Glutamatergic neuron (in vitro differentiated cells): ENCODE measurements around the gene JUNB. TPM values are rescaled to one million over a fixed set of nuclear protein-coding genes. Genes with fewer than 3 reads are reported as not detected.
"Not testable (repeated sequence)": the region's sequence is repeated elsewhere in the genome, so short reads cannot be mapped to it uniquely, and the experiment has no call there.

Experiments
- DNase-seq: peaks from one replicate; pipeline ENCODE4 v3.0.0; 2022
- H3K27ac Mint-ChIP-seq: one replicate; pipeline ENCODE4 v1.8.0; 2020; ENCODE audit warnings: mild to moderate bottlenecking, mixed read lengths, inconsistent platforms; ENCODE audit not compliant: unreplicated experiment
- H3K27me3 Mint-ChIP-seq: one replicate; pipeline ENCODE4 v1.8.0; 2020; ENCODE audit warnings: mild to moderate bottlenecking, moderate library complexity, mixed read lengths, inconsistent platforms; ENCODE audit not compliant: unreplicated experiment
- H3K36me3 Mint-ChIP-seq: one replicate; pipeline ENCODE4 v1.8.0; 2020; ENCODE audit warnings: mild to moderate bottlenecking, mixed read lengths, inconsistent platforms; ENCODE audit not compliant: unreplicated experiment
- H3K4me1 Mint-ChIP-seq: one replicate; pipeline ENCODE4 v1.8.0; 2020; ENCODE audit warnings: mild to moderate bottlenecking, low read depth, mixed read lengths, inconsistent platforms; ENCODE audit not compliant: unreplicated experiment
- H3K4me3 Mint-ChIP-seq: one replicate; pipeline ENCODE4 v1.8.0; 2020; ENCODE audit warnings: mild to moderate bottlenecking, mixed read lengths, inconsistent platforms; ENCODE audit not compliant: unreplicated experiment
- H3K9me3 Mint-ChIP-seq: one replicate; pipeline ENCODE4 v1.8.0; 2020; ENCODE audit warnings: mild to moderate bottlenecking, moderate library complexity, mixed read lengths, inconsistent platforms; ENCODE audit not compliant: unreplicated experiment
- total RNA-seq: library from RNA; stranded (reverse); fragmentation: NEBNext Ultra II Directional; extraction: Animal tissue kit (Norgen Biotek cat#: 25700); gene quantifications from one replicate; pipeline ENCODE4 v1.2.1, GENCODE V29; 2021; ENCODE audit not compliant: unreplicated experiment
- TF ChIP-seq, protein P1 (sequence below): fragments of 200-600 bp; sonication (generic); IDR thresholded peaks from one replicate; pipeline ENCODE4 v1.5.0; 2021; ENCODE audit not compliant: partially characterized antibody, unreplicated experiment

JUNB gene
- total RNA-seq, 1 donor from 2014 or later = 24.9 TPM

DNA sequence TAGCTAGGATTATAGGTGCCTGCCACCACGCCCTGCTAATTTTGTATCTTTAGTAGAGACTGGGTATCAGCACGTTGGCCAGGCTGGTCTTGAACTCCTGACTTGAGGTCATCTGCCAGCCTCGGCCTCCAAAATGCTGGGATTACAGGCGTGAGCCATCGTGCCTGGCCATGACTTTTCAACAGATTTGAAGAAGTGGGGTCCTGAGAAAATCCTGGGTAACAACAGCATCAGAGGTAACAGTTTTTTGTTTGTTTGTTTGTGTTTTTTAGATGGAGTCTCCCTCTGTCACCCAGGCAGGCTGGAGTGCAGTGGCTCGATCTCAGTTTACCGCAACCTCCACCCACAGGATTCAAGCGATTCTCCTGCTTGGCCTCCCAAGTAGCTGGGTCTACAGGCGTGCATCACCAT lies 3.7 kb downstream of the JUNB start:
- Mint-ChIP-seq H3K27ac (no peak overlapping the region), H3K4me1 (peaks cover 20% of the 10 kb centered on the region), H3K27me3 (peaks cover 9% of the 10 kb centered on the region), H3K36me3 (no peaks in the 10 kb centered on the region), H3K4me3 (peak overlapping the region; percentile 76), H3K9me3 (peaks cover 20% of the 10 kb centered on the region)
- DNase-seq = no peak
- TF ChIP-seq, protein P1, sequence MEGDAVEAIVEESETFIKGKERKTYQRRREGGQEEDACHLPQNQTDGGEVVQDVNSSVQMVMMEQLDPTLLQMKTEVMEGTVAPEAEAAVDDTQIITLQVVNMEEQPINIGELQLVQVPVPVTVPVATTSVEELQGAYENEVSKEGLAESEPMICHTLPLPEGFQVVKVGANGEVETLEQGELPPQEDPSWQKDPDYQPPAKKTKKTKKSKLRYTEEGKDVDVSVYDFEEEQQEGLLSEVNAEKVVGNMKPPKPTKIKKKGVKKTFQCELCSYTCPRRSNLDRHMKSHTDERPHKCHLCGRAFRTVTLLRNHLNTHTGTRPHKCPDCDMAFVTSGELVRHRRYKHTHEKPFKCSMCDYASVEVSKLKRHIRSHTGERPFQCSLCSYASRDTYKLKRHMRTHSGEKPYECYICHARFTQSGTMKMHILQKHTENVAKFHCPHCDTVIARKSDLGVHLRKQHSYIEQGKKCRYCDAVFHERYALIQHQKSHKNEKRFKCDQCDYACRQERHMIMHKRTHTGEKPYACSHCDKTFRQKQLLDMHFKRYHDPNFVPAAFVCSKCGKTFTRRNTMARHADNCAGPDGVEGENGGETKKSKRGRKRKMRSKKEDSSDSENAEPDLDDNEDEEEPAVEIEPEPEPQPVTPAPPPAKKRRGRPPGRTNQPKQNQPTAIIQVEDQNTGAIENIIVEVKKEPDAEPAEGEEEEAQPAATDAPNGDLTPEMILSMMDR = no peak

- no peaks in the 10 kb centered on the region for H3K36me3 Mint-ChIP-seq
- H3K4me1 Mint-ChIP-seq = peaks cover 19% of the 10 kb centered on the region
- H3K27ac Mint-ChIP-seq = no peak overlapping the region
- H3K9me3 Mint-ChIP-seq = peaks cover 15% of the 10 kb centered on the region
- peak overlapping the region; percentile 52 for H3K4me3 Mint-ChIP-seq
- peak; percentile 81 for DNase-seq
- H3K27me3 Mint-ChIP-seq = peaks cover 11% of the 10 kb centered on the region
- TF ChIP-seq, protein P1 = peak; percentile 88
Measured at GRCh38 chr19:12796146-12797071, 5.1 kb downstream of the JUNB start.

DNA sequence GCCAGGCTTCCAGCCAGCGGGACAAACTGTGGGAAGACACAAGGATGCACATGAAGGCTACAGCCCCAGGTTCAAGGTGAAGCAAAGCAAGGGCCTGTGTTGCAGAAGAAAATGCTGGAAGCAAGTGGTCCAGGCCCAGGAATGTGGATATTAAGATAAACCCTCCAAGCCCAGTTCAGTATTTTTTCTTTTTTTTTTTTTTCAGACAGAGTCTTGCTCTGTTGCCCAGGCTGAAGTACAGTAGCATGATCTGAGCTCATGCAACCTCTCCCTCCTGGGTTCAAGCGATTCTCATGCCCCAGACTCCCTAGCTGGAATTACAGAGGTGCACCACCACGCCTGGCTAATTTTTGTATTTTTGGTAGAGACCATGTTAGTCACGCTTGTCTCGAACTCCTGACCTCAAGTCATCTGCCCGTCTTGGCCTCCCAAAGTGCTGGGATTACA lies 5.9 kb downstream of the JUNB start:
- TF ChIP-seq, protein P1 = no peak
- Mint-ChIP-seq H3K27ac (no peak overlapping the region), H3K27me3 (peaks cover 12% of the 10 kb centered on the region), H3K4me3 (no peak overlapping the region), H3K4me1 (peaks cover 20% of the 10 kb centered on the region), H3K9me3 (peaks cover 19% of the 10 kb centered on the region), H3K36me3 (no peaks in the 10 kb centered on the region)
- no peak for DNase-seq

DNA sequence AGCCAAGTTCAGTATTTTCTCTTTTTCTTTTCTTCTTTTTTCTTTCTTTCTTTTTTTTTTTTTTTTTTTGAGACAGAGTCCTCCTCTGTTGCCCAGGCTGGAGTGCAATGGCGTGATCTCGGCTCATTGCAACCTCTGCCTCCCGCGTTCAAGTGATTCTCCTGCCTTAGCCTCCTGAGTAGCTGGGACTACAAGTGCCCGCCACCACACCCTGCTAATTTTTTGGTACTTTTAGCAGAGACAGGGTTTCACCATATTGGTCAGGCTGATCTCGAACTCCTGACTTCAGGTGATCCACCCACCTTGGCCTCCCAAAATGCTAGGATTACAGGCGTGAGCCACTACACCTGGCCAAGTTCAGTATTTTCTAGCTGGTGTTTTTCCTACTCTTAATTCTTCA lies 6.3 kb downstream of the JUNB start:
- not testable (repeated sequence) for H3K36me3 Mint-ChIP-seq, DNase-seq, H3K4me3 Mint-ChIP-seq, H3K27ac Mint-ChIP-seq
- Mint-ChIP-seq H3K27me3 (peaks cover 16% of the 10 kb centered on the region), H3K9me3 (peaks cover 22% of the 10 kb centered on the region), H3K4me1 (peaks cover 25% of the 10 kb centered on the region)

- Mint-ChIP-seq H3K36me3 (no peaks in the 10 kb centered on the region), H3K27me3 (peaks cover 15% of the 10 kb centered on the region), H3K4me3 (peak overlapping the region; percentile 94), H3K4me1 (peaks cover 21% of the 10 kb centered on the region), H3K9me3 (peaks cover 17% of the 10 kb centered on the region), H3K27ac (no peak overlapping the region)
- no peak for DNase-seq
- TF ChIP-seq, protein P1 = no peak
Measured at GRCh38 chr19:12799742-12800465, 8.6 kb downstream of the JUNB start.
